Measurements from ENCODE around the gene AACS.
"Not testable (repeated sequence)": the region's sequence is repeated elsewhere in the genome, so short reads cannot be mapped to it uniquely, and the experiment has no call there.

Gene AACS

DNA sequence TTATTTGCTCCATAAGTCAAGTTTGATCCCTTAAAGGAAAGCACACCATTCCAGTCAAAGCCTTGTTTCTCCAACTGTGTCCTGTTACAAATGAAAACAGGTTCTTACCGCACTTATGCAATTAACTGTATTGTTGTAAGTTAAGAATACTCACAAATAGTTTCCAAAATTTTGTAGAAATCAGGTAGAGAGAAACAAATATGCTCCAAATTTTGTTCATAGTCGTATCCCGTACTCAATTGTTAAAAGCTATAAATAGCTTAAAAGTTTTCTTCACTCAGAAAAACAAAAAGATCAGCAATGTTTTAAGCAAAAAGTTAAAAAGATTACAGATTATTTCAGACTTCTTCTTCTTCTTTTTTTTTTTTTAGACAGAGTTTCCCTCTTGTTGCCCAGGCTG, 4.0 kb upstream of the AACS start:
- peaks cover 22% of the 10 kb centered on the region for H3K27me3 Mint-ChIP-seq (ENCODE audit: low read depth)
- no peak overlapping the region for H3K4me3 Mint-ChIP-seq
- no peak overlapping the region for H3K27ac Mint-ChIP-seq
- TF ChIP-seq, protein P1, sequence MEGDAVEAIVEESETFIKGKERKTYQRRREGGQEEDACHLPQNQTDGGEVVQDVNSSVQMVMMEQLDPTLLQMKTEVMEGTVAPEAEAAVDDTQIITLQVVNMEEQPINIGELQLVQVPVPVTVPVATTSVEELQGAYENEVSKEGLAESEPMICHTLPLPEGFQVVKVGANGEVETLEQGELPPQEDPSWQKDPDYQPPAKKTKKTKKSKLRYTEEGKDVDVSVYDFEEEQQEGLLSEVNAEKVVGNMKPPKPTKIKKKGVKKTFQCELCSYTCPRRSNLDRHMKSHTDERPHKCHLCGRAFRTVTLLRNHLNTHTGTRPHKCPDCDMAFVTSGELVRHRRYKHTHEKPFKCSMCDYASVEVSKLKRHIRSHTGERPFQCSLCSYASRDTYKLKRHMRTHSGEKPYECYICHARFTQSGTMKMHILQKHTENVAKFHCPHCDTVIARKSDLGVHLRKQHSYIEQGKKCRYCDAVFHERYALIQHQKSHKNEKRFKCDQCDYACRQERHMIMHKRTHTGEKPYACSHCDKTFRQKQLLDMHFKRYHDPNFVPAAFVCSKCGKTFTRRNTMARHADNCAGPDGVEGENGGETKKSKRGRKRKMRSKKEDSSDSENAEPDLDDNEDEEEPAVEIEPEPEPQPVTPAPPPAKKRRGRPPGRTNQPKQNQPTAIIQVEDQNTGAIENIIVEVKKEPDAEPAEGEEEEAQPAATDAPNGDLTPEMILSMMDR (IDR thresholded peaks at IDR 0.05; ENCODE audit: unreplicated experiment in 3 of 3) = no peak
- H3K36me3 Mint-ChIP-seq (ENCODE audit: low read depth) = peaks cover 4% of the 10 kb centered on the region
- peaks cover 5% of the 10 kb centered on the region for H3K4me1 Mint-ChIP-seq
- H3K9me3 Mint-ChIP-seq = peaks cover 12% of the 10 kb centered on the region

DNA sequence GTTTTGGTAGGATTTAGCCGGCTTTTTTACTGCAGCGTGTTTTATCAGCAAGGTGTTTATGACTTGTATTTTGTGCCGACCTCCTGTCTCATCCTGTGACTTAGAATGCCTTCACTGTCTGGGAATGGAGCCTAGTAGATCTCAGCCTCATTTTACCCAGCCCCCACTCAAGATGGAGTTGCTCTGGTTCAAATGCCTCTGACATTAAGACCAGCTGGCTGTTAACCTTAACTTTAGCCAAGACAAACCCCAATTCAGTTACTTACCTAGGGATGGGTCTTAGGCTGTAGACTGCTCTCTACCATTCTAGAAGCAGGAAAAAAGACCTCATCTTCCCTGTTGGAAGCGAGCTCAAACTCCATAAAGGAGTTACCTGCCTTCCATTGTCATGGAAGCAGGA, 1.7 kb upstream of the AACS start:
- not testable (repeated sequence) for H3K27ac Mint-ChIP-seq; H3K36me3 Mint-ChIP-seq (ENCODE audit: low read depth)
- peaks cover 12% of the 10 kb centered on the region for H3K9me3 Mint-ChIP-seq
- H3K4me1 Mint-ChIP-seq = peaks cover 15% of the 10 kb centered on the region
- H3K27me3 Mint-ChIP-seq (ENCODE audit: low read depth) = peaks cover 25% of the 10 kb centered on the region
- H3K4me3 Mint-ChIP-seq = peak overlapping the region; percentile 56 to 82 (median 72)

DNA sequence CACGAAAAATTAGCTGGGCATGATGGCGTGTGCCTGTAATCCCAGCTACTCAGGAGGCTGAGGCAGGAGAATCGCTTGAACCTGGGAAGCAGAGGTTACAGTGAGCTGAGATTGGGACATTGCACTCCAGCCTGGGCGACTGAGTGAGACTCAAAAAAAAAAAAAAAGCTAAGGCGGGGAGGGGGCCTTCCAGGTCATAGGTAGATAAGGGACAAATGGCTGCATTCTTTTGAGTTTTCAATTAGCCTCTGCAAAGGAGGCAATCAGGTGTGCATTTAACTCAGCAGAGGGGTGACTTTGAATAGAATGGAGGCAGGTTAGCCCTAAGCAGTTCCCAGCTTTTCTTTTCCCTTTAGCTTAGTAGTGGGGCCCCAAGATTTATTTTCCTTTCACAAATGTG, 743 bp upstream of the AACS start:
- no peak overlapping the region for H3K27ac Mint-ChIP-seq
- peak overlapping the region; percentile 70 to 82 (median 70) for H3K4me3 Mint-ChIP-seq
- H3K9me3 Mint-ChIP-seq = peaks cover 11% of the 10 kb centered on the region
- H3K27me3 Mint-ChIP-seq (ENCODE audit: low read depth) = peaks cover 25% of the 10 kb centered on the region
- peaks cover 4% of the 10 kb centered on the region for H3K36me3 Mint-ChIP-seq (ENCODE audit: low read depth)
- TF ChIP-seq, protein P1 (IDR thresholded peaks at IDR 0.05; ENCODE audit: unreplicated experiment in 3 of 3) = no peak
- H3K4me1 Mint-ChIP-seq = peaks cover 21% of the 10 kb centered on the region

DNA sequence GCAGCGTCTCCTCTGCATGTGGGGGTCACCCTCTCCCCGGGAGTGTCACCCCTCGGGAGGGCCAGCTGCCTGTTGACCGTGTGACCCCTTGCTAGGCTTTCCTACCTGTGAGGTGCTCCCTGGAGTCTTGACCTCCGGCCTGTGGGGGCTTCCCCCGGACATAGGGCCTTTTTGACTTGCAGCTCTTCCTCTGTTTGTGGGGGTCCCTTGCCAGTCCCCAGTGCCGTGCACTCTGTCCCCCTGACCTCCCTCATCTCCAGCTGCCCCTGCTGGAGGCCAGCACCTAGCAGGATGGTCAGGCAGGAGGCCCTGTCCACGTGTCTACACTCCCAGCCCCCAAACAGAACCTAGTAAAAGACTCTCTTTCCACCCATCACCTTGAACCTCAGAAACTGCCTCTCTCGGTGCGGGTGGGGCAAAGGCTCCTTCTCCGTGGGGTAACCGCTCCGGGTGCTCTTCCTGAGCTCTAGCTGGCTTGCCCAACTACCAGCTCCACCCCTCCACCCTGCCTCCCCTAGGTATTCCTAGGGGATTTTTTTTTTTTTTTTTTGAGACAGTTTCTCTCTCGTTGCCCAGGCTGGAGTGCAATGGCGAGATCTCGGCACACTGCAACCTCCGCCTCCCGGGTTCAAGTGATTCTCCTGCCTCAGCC, 810 bp downstream of the AACS start:
- H3K9me3 Mint-ChIP-seq = peaks cover 5% of the 10 kb centered on the region
- TF ChIP-seq, protein P1 (IDR thresholded peaks at IDR 0.05; ENCODE audit: unreplicated experiment in 3 of 3) = no peak
- peaks cover 30% of the 10 kb centered on the region for H3K4me1 Mint-ChIP-seq
- peaks cover 20% of the 10 kb centered on the region for H3K27me3 Mint-ChIP-seq (ENCODE audit: low read depth)
- peaks cover 4% of the 10 kb centered on the region for H3K36me3 Mint-ChIP-seq (ENCODE audit: low read depth)
- no peak overlapping the region for H3K27ac Mint-ChIP-seq
- H3K4me3 Mint-ChIP-seq = peak overlapping the region; percentile 82 to 87 (median 85)

DNA sequence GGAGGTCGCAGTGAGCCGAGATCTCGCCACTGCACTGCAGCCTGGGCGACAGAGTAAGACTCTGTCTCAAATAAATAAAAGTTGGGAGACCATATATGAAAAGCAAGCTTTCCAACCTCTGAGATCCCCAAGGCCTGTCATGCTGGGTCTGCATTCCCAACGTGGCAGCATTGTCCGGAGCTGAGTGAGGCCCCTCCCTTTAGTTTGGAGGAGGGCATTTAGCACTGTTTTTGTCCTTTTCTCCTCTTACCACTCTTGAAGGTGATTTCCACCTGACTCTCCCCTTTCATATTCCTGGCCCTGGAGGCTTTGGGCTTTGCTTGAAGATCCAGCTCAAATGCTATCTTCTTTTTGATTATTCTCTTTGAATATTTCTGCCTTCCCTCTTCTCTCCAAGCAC, 3.2 kb downstream of the AACS start:
- H3K36me3 Mint-ChIP-seq (ENCODE audit: low read depth) = peaks cover 5% of the 10 kb centered on the region
- TF ChIP-seq, protein P1 (IDR thresholded peaks at IDR 0.05; ENCODE audit: unreplicated experiment in 3 of 3) = no peak
- no peak overlapping the region for H3K27ac Mint-ChIP-seq
- H3K4me1 Mint-ChIP-seq = peaks cover 30% of the 10 kb centered on the region
- H3K9me3 Mint-ChIP-seq = no peaks in the 10 kb centered on the region
- peak overlapping the region; percentile 53 to 72 (median 64) for H3K4me3 Mint-ChIP-seq
- peaks cover 9% of the 10 kb centered on the region for H3K27me3 Mint-ChIP-seq (ENCODE audit: low read depth)

DNA sequence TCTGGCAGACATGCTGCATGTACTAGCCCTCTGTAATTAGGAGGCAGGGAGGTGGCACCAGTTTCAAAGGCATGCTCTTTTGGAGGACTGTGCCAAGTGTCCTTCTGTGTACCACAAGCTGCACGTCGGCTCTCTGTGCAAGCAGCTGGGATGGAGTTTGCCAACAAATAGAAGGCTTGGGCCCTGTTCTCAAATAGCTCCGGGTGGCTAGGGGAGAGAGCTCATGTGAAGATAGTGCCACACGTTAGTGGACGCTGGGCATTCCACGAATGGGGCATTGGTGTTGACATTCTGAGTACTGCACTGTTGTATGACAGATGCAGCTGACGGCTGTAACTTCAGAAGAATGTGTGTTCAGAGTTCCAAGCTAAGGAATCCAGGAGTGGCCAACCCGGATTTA, 4.4 kb downstream of the AACS start:
- TF ChIP-seq, protein P1 (IDR thresholded peaks at IDR 0.05; ENCODE audit: unreplicated experiment in 3 of 3) = no peak
- no peaks in the 10 kb centered on the region for H3K9me3 Mint-ChIP-seq
- peak overlapping the region in 2 of 3 experiments; percentile 40 to 51 for H3K4me3 Mint-ChIP-seq
- H3K36me3 Mint-ChIP-seq (ENCODE audit: low read depth) = peaks cover 11% of the 10 kb centered on the region
- H3K27me3 Mint-ChIP-seq (ENCODE audit: low read depth) = peaks cover 3% of the 10 kb centered on the region
- peaks cover 30% of the 10 kb centered on the region for H3K4me1 Mint-ChIP-seq
- H3K27ac Mint-ChIP-seq = peak overlapping the region in 1 of 3 experiments; percentile 17

All from nephron (organoid).